Stimulated activated CD8-positive, alpha-beta memory T cell treated with anti-CD3 and anti-CD28 coated beads, Interleukin-15, amount 100 ng/mL, for 4 hours (primary cell): ENCODE data around the gene PSMG1.
"Not testable (repeated sequence)": the region's sequence is repeated elsewhere in the genome, so short reads cannot be mapped to it uniquely, and the experiment has no call there.

Experiments
- DNase-seq, 2 donors: peaks; one replicate each; pipeline ENCODE4 v3.0.0-alpha.2; 2020; ENCODE audit warnings: low read depth in 2 of 2

PSMG1 gene

DNA sequence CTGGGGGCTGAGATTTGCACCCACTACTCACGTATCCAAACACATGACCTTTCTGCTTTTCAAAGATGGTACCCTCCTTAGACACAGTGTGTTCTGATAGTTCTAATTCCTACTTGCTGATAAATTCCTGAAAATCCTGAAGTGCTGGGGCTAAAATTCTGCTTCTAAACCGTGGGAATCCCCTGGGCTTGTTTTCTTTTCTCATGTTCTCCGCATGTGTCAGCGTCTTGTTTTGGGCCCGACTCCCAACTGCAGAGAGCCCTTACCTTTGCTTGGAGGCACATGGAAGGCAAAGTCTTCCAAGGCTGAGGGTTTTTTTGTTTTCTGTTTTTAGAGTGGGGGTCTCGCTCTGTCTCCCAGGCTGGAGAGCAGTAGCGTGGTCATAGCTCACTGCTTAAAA lies 27.2 kb downstream of the PSMG1 start:
- DNase-seq: no peak

DNA sequence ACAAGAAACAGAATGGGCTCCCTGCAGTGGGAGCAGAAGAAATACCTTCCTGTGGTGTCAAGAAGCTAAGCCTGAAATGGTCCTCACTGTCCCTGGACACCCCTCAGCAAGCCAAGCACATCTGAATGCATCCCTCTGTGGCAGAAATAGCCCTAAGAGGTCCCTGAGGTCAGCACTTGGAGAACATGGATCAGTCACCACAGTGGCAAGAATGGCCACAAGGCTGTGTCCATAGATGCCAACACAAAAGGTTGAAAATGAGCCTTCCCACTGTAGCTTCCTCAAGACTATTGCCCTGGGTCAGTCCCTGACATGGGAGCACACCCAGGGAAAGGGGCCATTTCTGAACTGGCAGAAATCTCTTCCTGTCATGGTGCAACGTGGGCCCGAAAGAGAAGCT lies 27.7 kb downstream of the PSMG1 start:
- DNase-seq: no peak

GRCh38 chr21:39153842-39154241 lies 29.4 kb downstream of the PSMG1 start:
- DNase-seq: no peak

DNA sequence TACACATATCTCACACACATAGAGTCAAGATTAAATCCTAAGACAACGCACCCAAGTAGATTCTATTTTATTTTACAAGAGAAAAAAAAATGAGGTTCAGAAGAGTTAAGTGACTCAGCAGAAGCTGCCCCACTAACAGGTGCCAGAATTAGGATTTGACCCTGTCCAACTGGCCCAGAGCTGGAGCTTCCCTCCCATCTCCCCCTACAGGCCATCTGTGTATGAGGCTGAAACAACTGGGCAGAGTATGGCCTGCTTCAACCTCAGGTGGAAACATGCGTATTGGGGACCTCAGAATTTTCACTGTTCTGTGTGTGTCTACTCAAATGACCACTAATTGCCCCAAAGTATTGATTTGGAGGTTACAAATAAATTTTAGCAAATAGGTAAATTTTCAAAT lies 29.9 kb downstream of the PSMG1 start:
- DNase-seq: no peak

GRCh38 chr21:39152271-39152670 lies 31.0 kb downstream of the PSMG1 start:
- DNase-seq: no peak

GRCh38 chr21:39150877-39151276 lies 32.4 kb downstream of the PSMG1 start:
- no peak for DNase-seq

DNA sequence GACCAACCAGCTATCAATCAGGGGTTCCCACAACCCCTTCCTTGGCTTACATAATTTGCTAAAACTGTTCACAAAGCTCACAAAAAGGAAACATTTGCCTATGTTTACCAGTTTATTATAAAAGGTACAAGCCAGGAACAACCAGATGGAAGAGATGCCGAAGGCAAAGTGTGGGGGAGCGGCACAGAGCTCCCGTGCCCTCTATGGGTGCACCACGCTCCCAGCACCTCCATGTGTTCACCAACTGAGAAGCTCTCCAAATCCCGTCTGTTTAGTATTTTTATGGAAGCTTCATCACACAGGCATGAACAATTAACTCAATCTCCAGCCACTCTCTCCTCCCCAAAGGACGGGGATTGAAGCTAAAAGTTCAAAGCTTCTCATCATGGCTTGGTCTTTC lies 32.9 kb downstream of the PSMG1 start:
- DNase-seq: no peak

DNA sequence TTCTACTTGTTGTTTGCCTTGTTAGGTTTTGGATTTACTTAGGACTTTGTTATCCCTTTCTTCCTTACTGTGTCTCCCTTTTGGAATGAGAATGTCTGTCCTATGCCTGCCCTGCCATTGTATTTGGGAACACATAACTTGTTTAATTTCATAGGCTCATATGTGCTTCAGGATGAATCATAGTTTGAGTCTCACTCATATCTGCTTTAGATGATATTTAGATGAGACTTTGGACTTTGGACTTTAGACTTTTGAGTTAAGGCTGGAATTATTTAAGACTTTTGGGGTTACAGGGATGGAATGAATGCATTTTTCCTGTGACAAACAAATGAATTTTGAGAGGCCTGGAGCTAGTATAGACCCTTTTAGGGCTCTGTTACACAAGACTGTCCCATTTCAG lies 33.4 kb downstream of the PSMG1 start:
- no peak for DNase-seq

- DNase-seq: no peak
Measured at GRCh38 chr21:39148975-39149374, 34.3 kb downstream of the PSMG1 start.

DNA sequence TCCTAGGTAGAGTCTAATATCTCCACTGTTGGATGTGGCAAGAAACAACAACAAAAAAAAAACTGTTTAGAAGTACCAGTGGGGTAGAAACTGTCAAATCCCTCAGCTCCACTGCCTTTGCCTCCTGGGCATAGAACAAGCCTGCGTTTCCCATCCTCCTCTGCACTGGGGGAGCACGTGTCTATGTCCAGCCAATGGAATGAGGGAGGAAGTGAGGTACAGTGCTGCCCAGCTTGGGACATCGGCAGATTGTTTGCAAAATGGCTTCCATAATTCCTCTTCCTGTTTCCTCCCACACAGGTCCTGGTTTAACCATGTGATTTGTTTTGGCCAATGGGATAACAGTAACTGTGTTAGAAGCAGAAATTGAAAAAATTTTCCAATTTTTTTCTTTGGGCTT lies 39.1 kb downstream of the PSMG1 start:
- no peak for DNase-seq

DNA sequence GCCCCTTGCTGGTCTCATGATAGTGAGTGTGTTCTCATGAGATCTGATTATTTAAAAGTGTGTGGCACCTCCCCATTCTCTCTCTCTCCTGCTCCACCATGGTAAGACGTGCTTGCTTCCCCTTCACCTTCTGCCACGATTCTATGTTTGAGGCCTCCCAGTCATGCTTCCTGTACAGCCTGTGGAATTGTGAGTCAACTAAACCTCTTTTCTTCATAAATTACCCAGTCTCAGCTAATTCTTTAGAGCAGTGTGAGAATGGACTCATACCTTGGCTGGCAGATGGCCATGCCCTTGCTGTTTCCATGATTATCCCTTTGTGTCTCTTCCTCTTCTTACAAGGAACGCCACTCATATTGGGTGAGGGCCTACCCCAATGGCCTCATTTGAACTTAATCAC lies 40.3 kb downstream of the PSMG1 start:
- no peak for DNase-seq

DNA sequence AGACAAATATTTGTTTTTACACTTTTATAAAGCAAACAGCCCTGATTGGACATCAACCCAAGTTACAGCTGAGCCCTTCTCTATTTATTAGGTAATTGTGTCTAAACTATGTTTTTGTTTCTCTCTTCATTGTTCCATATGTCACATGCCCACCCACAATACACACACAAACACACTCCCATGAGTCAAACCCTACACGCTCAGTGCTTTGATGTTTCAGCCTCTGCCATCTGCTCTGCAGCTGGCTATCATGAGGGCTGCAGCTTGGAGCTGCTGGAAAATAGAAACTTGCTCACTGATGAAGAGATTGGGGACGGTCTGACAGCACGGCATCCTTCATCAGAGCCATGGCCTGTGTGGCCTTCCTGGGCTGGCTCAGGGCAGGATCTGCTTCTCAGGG lies 41.7 kb downstream of the PSMG1 start:
- no peak for DNase-seq

- no peak for DNase-seq
Measured at GRCh38 chr21:39137248-39138178, 45.7 kb downstream of the PSMG1 start.

- no peak for DNase-seq
Measured at GRCh38 chr21:39136711-39137110, 46.5 kb downstream of the PSMG1 start.

- not testable (repeated sequence) for DNase-seq
Measured at GRCh38 chr21:39136138-39136537, 47.1 kb downstream of the PSMG1 start.

DNA sequence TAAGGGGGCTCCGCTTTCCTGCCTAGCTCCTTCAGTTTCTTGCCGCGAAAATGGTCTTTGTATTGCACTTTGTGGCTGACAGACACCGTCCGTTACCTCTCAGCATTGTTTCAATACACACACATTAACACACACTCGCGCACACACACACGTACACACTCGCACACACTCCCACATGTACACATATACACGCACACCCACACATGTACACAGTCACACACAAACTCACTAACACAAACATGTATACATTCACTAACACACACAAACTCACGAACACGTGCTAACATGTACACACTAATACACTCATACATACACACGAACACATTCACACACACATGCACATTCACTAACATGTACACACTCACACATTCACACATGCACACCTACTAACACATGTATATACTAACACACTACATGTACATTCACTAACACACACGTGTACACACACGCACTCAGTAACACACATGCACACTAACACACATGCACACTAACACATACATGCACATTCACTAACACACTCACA lies 48.9 kb downstream of the PSMG1 start:
- DNase-seq: no peak

GRCh38 chr21:39132248-39132647 lies 51.0 kb downstream of the PSMG1 start:
- no peak for DNase-seq

DNA sequence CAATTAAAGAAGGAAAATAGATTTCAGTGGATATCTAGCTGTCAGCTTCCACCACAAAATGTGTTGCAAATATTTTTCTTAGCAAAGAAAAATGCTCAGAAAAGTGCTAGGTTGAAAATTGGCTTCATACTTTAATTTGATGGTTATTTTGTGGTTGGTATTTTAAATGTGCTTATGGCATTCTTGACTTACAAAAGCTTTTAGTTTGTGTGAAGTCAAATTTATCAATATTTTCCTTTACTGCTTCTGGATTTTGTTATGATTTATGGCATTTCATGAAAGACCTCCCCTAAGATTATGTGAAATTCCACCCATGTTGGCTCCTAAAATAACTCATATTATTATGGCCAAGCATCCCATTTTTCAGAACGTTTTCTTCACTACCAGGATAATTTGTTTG lies 51.5 kb downstream of the PSMG1 start:
- no peak for DNase-seq

DNA sequence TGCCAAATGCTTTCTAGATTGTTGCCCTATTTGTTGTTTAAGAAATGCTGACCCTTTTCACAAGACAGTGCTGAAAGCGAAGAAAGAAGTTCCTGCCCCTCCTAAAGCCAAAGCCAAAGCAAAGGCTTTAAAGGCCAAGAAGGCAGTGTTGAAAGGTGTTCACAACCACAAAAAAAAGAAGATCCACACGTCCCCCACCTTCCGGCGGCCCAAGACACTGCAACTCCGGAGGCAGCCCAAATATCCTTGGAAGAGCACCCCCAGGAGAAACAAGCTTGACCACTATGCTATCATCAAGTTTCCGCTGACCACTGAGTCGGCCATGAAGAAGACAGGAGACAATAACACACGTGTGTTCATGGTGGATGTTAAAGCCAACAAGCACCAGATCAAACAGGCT lies 55.7 kb downstream of the PSMG1 start:
- DNase-seq: no peak

GRCh38 chr21:39126486-39126806 lies 56.8 kb downstream of the PSMG1 start:
- no peak for DNase-seq

DNA sequence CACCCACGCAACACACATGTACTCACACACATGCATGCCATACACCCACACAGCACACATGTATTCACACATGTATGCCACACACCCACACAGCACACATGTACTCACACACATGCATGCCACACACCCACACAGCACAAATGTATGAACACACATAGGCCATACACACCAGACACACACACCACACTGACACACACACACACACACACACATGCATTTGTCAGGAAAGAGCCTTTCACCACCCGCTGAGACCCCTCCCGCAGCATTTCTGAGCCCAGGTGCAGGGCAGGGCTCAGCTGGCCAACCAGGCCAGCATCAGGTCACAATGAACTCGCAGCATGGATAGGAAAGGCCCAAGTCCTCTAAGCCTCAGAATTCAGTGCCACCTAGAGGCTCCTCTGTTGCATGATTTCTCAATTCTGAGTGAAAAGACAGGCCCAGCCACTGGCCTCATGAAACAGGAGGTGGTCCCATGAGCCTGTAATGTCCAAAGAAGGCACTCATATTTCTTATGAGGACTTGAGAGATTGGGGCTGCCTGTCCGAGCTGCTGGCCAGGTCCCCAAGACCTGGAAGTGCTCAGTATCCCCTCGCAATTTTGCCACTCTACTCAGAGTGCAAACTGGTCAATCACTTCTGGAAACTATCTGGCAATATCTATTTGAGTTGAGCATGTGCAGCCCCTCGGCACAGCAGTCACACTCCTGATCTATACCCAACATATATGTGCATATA lies 57.3 kb downstream of the PSMG1 start:
- no peak for DNase-seq
